T1000 (cell line): ENCODE results near the gene DDI1.

Experiments
- DNase-seq: peaks from one replicate; lab custom pipeline; 2025; ENCODE audit warnings: mixed read lengths; lab: John Stamatoyannopoulos, UW

DDI1 gene

GRCh38 chr11:104036588-104036987 lies at the start of gene DDI1:
TSS of gene DDI1 (plus strand) at chr11:104036640. CDS start at chr11:104036823, 183 bp downstream.
- no peak for DNase-seq

- DNase-seq = peak; percentile 1
Measured at GRCh38 chr11:103987629-103988594, 48.5 kb upstream of the DDI1 start.

GRCh38 chr11:103988595-103988969 lies 47.9 kb upstream of the DDI1 start:
- no peak for DNase-seq

GRCh38 chr11:103993507-103993906 lies 42.9 kb upstream of the DDI1 start:
- no peak for DNase-seq

- DNase-seq = no peak
Measured at GRCh38 chr11:103994094-103994493, 42.3 kb upstream of the DDI1 start.

- no peak for DNase-seq
Measured at GRCh38 chr11:103994518-103994917, 41.9 kb upstream of the DDI1 start.

GRCh38 chr11:103995896-103996295 lies 40.5 kb upstream of the DDI1 start:
- no peak for DNase-seq

GRCh38 chr11:103997082-103997481 lies 39.4 kb upstream of the DDI1 start:
- no peak for DNase-seq

GRCh38 chr11:103998826-103999508 lies 37.5 kb upstream of the DDI1 start:
- DNase-seq = no peak

- DNase-seq = peak; percentile 1
Measured at GRCh38 chr11:104000798-104001197, 35.6 kb upstream of the DDI1 start.

GRCh38 chr11:104001561-104002056 lies 34.8 kb upstream of the DDI1 start:
- DNase-seq = no peak

GRCh38 chr11:104003491-104003890 lies 32.9 kb upstream of the DDI1 start:
- no peak for DNase-seq

GRCh38 chr11:104005234-104005855 lies 31.1 kb upstream of the DDI1 start:
- no peak for DNase-seq

GRCh38 chr11:104009744-104010143 lies 26.7 kb upstream of the DDI1 start:
- no peak for DNase-seq

- no peak for DNase-seq
Measured at GRCh38 chr11:104011044-104011443, 25.4 kb upstream of the DDI1 start.

- no peak for DNase-seq
Measured at GRCh38 chr11:104015649-104016415, 20.6 kb upstream of the DDI1 start.

GRCh38 chr11:104024572-104024971 lies 11.9 kb upstream of the DDI1 start:
- no peak for DNase-seq

- no peak for DNase-seq
Measured at GRCh38 chr11:104028476-104029263, 7.8 kb upstream of the DDI1 start.

- DNase-seq = peak; percentile 23
Measured at GRCh38 chr11:104033134-104033533, 3.3 kb upstream of the DDI1 start.

GRCh38 chr11:104033561-104033960 lies 2.9 kb upstream of the DDI1 start:
- DNase-seq = no peak

GRCh38 chr11:104036995-104037394 lies 555 bp downstream of the DDI1 start:
- DNase-seq = no peak
